Endodermal cell (in vitro differentiated cells): ENCODE results near the gene MAPK8IP3. TPM values are rescaled to one million over a fixed set of nuclear protein-coding genes. Genes with fewer than 3 reads are reported as not detected.
A peak's percentile ranks its signal among the peaks of the same experiment; 100 is the strongest.

ENCODE experiments used
- DNase-seq: peaks from one replicate; pipeline ENCODE4 v3.0.0-alpha.2; 2017
- H3K27ac ChIP-seq: 2 replicates; pipeline ENCODE4 v1.5.1; 2013; ENCODE audit warnings: mild to moderate bottlenecking, low read depth, low read length, moderate library complexity
- H3K27me3 ChIP-seq: 2 replicates; pipeline ENCODE4 v1.6.1; 2013; ENCODE audit warnings: mild to moderate bottlenecking, low read length, moderate library complexity; ENCODE audit not compliant: insufficient read depth, control insufficient read depth, poor library complexity, severe bottlenecking
- H3K36me3 ChIP-seq: 2 replicates; pipeline ENCODE4 v1.7.0; 2013; ENCODE audit warnings: mild to moderate bottlenecking, low read length, moderate library complexity; ENCODE audit not compliant: control insufficient read depth, insufficient read depth
- H3K4me1 ChIP-seq: one replicate; pipeline ENCODE4 v1.7.0; 2013; ENCODE audit warnings: low read length; ENCODE audit not compliant: control insufficient read depth, insufficient read depth
- H3K4me3 ChIP-seq: 2 replicates; pipeline ENCODE4 v1.5.1; 2013; ENCODE audit warnings: mild to moderate bottlenecking, low read length, moderate library complexity
- H3K9ac ChIP-seq: 2 replicates; pipeline ENCODE4 v1.6.1; 2013; ENCODE audit warnings: mild to moderate bottlenecking, low read length, moderate library complexity; ENCODE audit not compliant: poor library complexity, severe bottlenecking; ENCODE audit errors: extremely low read depth
- H3K9me3 ChIP-seq: 2 replicates; pipeline ENCODE4 v1.6.1; 2013; ENCODE audit warnings: mild to moderate bottlenecking, low read length, moderate library complexity; ENCODE audit not compliant: control insufficient read depth
- H3K27ac Mint-ChIP-seq: 2 replicates; pipeline ENCODE4 v1.8.0; 2020; ENCODE audit warnings: mixed read lengths
- H3K27me3 Mint-ChIP-seq: 2 replicates; pipeline ENCODE4 v1.8.0; 2021; ENCODE audit warnings: mild to moderate bottlenecking, mixed read lengths; ENCODE audit not compliant: insufficient read depth
- H3K36me3 Mint-ChIP-seq: 2 replicates; pipeline ENCODE4 v1.8.0; 2020; ENCODE audit warnings: low read depth, mixed read lengths
- H3K4me1 Mint-ChIP-seq: 2 replicates; pipeline ENCODE4 v1.8.0; 2020; ENCODE audit warnings: mixed read lengths
- H3K4me3 Mint-ChIP-seq: 2 replicates; pipeline ENCODE4 v1.8.0; 2020; ENCODE audit warnings: mild to moderate bottlenecking, moderate library complexity, mixed read lengths
- H3K9me3 Mint-ChIP-seq: 2 replicates; pipeline ENCODE4 v1.8.0; 2020; ENCODE audit warnings: mild to moderate bottlenecking, mixed read lengths
- CTCF ChIP-seq: fragments of 200-600 bp; sonication (generic); conservative IDR thresholded peaks from 2 replicates; pipeline ENCODE4 v1.5.0; 2021; ENCODE audit warnings: antibody characterized with exemption, mild to moderate bottlenecking
- WGBS, 2 experiments: methylation state at CpG; one replicate each; pipeline versions ENCODE4 v1.1.5 to v1.1.7; 2013; ENCODE audit warnings: missing lambda C conversion rate in 2 of 2, mixed read lengths in 1 of 2; ENCODE audit not compliant: insufficient coverage in 1 of 2, insufficient read length in 1 of 2; 5-methylcytosine and 5-hydroxymethylcytosine counted together
- total RNA-seq, 2 donors: library from RNA; stranded (reverse); fragmentation: NEBNext Ultra II Directional in 1 of 2; extraction: Animal tissue kit (Norgen Biotek cat#: 25700) in 1 of 2; gene quantifications; 2 replicates in 1 of 2; 3 replicates in 1 of 2; pipeline ENCODE4 v1.2.1, GENCODE V29; 2021

MAPK8IP3 gene
- total RNA-seq, 2 donors from 2014 or later: 76.0 to 84.0 TPM

- peaks cover 22% of the 10 kb centered on the region for H3K4me1 Mint-ChIP-seq
- no peaks in the 10 kb centered on the region for H3K9me3 ChIP-seq
- DNase-seq: peak; percentile 40
These were observed 29.3 kb upstream of the MAPK8IP3 start for GRCh38 chr16:1676661-1677060.

GRCh38 chr16:1677339-1677738 lies 28.7 kb upstream of the MAPK8IP3 start:
- H3K4me3 Mint-ChIP-seq: peak overlapping the region; percentile 41
- Histone ChIP-seq H3K27ac (no peak overlapping the region), H3K4me3 (peak overlapping the region; percentile 35), H3K9ac (no peak overlapping the region), H3K9me3 (no peaks in the 10 kb centered on the region), H3K27me3 (no peaks in the 10 kb centered on the region), H3K36me3 (peaks cover 61% of the 10 kb centered on the region), H3K4me1 (no peaks in the 10 kb centered on the region)
- H3K4me1 Mint-ChIP-seq: peaks cover 22% of the 10 kb centered on the region
- H3K9me3 Mint-ChIP-seq: no peaks in the 10 kb centered on the region
- peaks cover 50% of the 10 kb centered on the region for H3K36me3 Mint-ChIP-seq
- H3K27ac Mint-ChIP-seq: no peak overlapping the region
- no peak for DNase-seq
- H3K27me3 Mint-ChIP-seq: no peaks in the 10 kb centered on the region
- WGBS, 2 experiments: 86 to 90% methylated on average over 5 to 14 of the region's 18 CpGs
- TF ChIP-seq CTCF: no peak

More at GRCh38 chr16:1676661-1677060, 29.3 kb upstream of the MAPK8IP3 start:
- Mint-ChIP-seq H3K36me3 (peaks cover 53% of the 10 kb centered on the region), H3K27ac (no peak overlapping the region), H3K4me3 (no peak overlapping the region), H3K27me3 (no peaks in the 10 kb centered on the region), H3K9me3 (no peaks in the 10 kb centered on the region)
- Histone ChIP-seq H3K36me3 (peaks cover 63% of the 10 kb centered on the region), H3K4me3 (no peak overlapping the region), H3K27ac (no peak overlapping the region), H3K9ac (no peak overlapping the region), H3K27me3 (no peaks in the 10 kb centered on the region), H3K4me1 (no peaks in the 10 kb centered on the region)
- TF ChIP-seq CTCF: no peak
- 96 to 98% methylated on average over 5 to 12 of the region's 12 CpGs for WGBS, 2 experiments

- DNase-seq: peak; percentile 99
- Histone ChIP-seq H3K9ac (peak within 1 kb of the TSS; percentile 91), H3K36me3 (peaks cover 54% of the 10 kb centered on the region), H3K9me3 (no peaks in the 10 kb centered on the region), H3K4me3 (peak within 1 kb of the TSS; percentile 92), H3K27me3 (no peaks in the 10 kb centered on the region), H3K27ac (peak within 1 kb of the TSS; percentile 48), H3K4me1 (no peaks in the 10 kb centered on the region)
- WGBS, 2 experiments: 0% methylated on average over 2 to 76 of the region's 79 CpGs
- peaks cover 43% of the 10 kb centered on the region for H3K36me3 Mint-ChIP-seq
- TF ChIP-seq CTCF: no peak
- peak within 1 kb of the TSS; percentile 90 for H3K27ac Mint-ChIP-seq
- no peaks in the 10 kb centered on the region for H3K9me3 Mint-ChIP-seq
- H3K4me3 Mint-ChIP-seq: peak within 1 kb of the TSS; percentile 95
- H3K4me1 Mint-ChIP-seq: peaks cover 22% of the 10 kb centered on the region
- no peaks in the 10 kb centered on the region for H3K27me3 Mint-ChIP-seq
These were observed 28.0 kb upstream of the MAPK8IP3 start, which contains the start of gene JPT2 for GRCh38 chr16:1677942-1678499. JPT2 (plus strand) TSS chr16:1678279; CDS start chr16:1678313, 34 bp downstream.
